Loucy (cell line): Measurements from ENCODE around the gene FGF14.

Source experiments
- H2AFZ ChIP-seq: fragments of 200-600 bp; sonication (generic); 2 replicates; pipeline ENCODE4 v1.6.0; 2016; ENCODE audit warnings: antibody characterized with exemption, mild to moderate bottlenecking, low read length, moderate library complexity
- H3F3A ChIP-seq: fragments of 200-600 bp; 2 replicates; pipeline ENCODE4 v1.6.0; 2016; ENCODE audit warnings: antibody characterized with exemption, low read depth, mild to moderate bottlenecking
- H3K27me3 ChIP-seq: fragments of 200-600 bp; sonication (generic); 2 replicates; pipeline ENCODE4 v1.6.1; 2014; ENCODE audit warnings: low read length, mild to moderate bottlenecking; ENCODE audit not compliant: insufficient read depth, poor library complexity, severe bottlenecking
- H3K36me3 ChIP-seq: fragments of 200-600 bp; sonication (generic); 2 replicates; pipeline ENCODE4 v1.6.1; 2016; ENCODE audit warnings: low read length; ENCODE audit not compliant: insufficient read depth
- H3K4me1 ChIP-seq: fragments of 200-600 bp; sonication (generic); 2 replicates; pipeline ENCODE4 v1.5.1; 2014; ENCODE audit warnings: low read length, mild to moderate bottlenecking; ENCODE audit not compliant: insufficient read depth, poor library complexity, severe bottlenecking
- H3K4me2 ChIP-seq: fragments of 200-600 bp; sonication (generic); 2 replicates; pipeline ENCODE4 v1.6.0; 2014; ENCODE audit warnings: antibody characterized with exemption, low read length, low read depth, mild to moderate bottlenecking; ENCODE audit not compliant: poor library complexity, severe bottlenecking
- H3K4me3 ChIP-seq: fragments of 200-600 bp; sonication (generic); 2 replicates; pipeline ENCODE4 v1.5.1; 2014; ENCODE audit warnings: low read length, mild to moderate bottlenecking, mixed read lengths; ENCODE audit not compliant: poor library complexity, severe bottlenecking
- H3K79me2 ChIP-seq: fragments of 200-600 bp; sonication (generic); 2 replicates; pipeline ENCODE4 v1.6.1; 2014; ENCODE audit warnings: low read length; ENCODE audit not compliant: insufficient read depth
- H3K9ac ChIP-seq: fragments of 200-600 bp; sonication (generic); 2 replicates; pipeline ENCODE4 v1.6.0; 2014; ENCODE audit warnings: mild to moderate bottlenecking, low read depth, low read length, moderate library complexity; ENCODE audit not compliant: poor library complexity, severe bottlenecking
- H3K9me2 ChIP-seq: fragments of 200-600 bp; sonication (generic); replicated peaks from 2 replicates; pipeline ENCODE4 v1.6.1; 2016; ENCODE audit warnings: low read depth, low read length, mixed read lengths
- H3K9me3 ChIP-seq: fragments of 200-600 bp; sonication (generic); 2 replicates; pipeline ENCODE4 v1.6.1; 2014; ENCODE audit warnings: mild to moderate bottlenecking, antibody characterized with exemption, low read length, low read depth; ENCODE audit not compliant: insufficient read depth
- H4K20me1 ChIP-seq: fragments of 200-600 bp; sonication (generic); 2 replicates; pipeline ENCODE4 v1.6.0; 2014; ENCODE audit warnings: antibody characterized with exemption, low read length, mild to moderate bottlenecking; ENCODE audit not compliant: insufficient read depth, poor library complexity, severe bottlenecking
- CTCF ChIP-seq: fragments of 200-600 bp; sonication (generic); conservative IDR thresholded peaks from 2 replicates; pipeline ENCODE4 v1.5.1; 2014; ENCODE audit warnings: mild to moderate bottlenecking, antibody characterized with exemption, low read length
- EZH2phosphoT487 ChIP-seq: fragments of 200-600 bp; IDR thresholded peaks from 2 replicates; pipeline ENCODE4 v1.6.1; 2018; ENCODE audit warnings: antibody characterized with exemption, mild to moderate bottlenecking, moderate library complexity, borderline replicate concordance

Gene FGF14

GRCh38 chr13:102033386-102033785 is 368.5 kb downstream of the FGF14 start:
- TF ChIP-seq CTCF (no peak), EZH2phosphoT487 (no peak)
- H3K4me3 ChIP-seq: no peak overlapping the region
- no peaks in the 10 kb centered on the region for H3K27me3 ChIP-seq
- H3K4me2 ChIP-seq: no peak overlapping the region
- H3K36me3 ChIP-seq: no peaks in the 10 kb centered on the region
- H3F3A ChIP-seq: no peaks in the 10 kb centered on the region
- H3K9ac ChIP-seq: no peak overlapping the region
- no peak overlapping the region for H2AFZ ChIP-seq
- no peaks in the 10 kb centered on the region for H4K20me1 ChIP-seq
- H3K9me2 ChIP-seq: no peaks in the 10 kb centered on the region
- H3K79me2 ChIP-seq: no peaks in the 10 kb centered on the region
- no peaks in the 10 kb centered on the region; the same call in 1 of the 2 replicates for H3K9me3 ChIP-seq
- H3K4me1 ChIP-seq: no peaks in the 10 kb centered on the region

- H3F3A ChIP-seq: no peaks in the 10 kb centered on the region
- H3K4me3 ChIP-seq: no peak overlapping the region
- no peaks in the 10 kb centered on the region for H3K9me3 ChIP-seq
- no peaks in the 10 kb centered on the region for H3K79me2 ChIP-seq
- no peak for TF ChIP-seq CTCF
- TF ChIP-seq EZH2phosphoT487: no peak
- no peak overlapping the region for H3K9ac ChIP-seq
- no peaks in the 10 kb centered on the region for H3K36me3 ChIP-seq
- no peaks in the 10 kb centered on the region for H3K9me2 ChIP-seq
- H3K4me1 ChIP-seq: no peaks in the 10 kb centered on the region
- H3K4me2 ChIP-seq: no peak overlapping the region
- H3K27me3 ChIP-seq: no peaks in the 10 kb centered on the region
- no peaks in the 10 kb centered on the region for H4K20me1 ChIP-seq
- no peak overlapping the region for H2AFZ ChIP-seq
Observed at GRCh38 chr13:102028868-102029267, 373.0 kb downstream of the FGF14 start.

- no peak overlapping the region for H3K9ac ChIP-seq
- no peaks in the 10 kb centered on the region for H3K4me1 ChIP-seq
- H4K20me1 ChIP-seq: no peaks in the 10 kb centered on the region
- H2AFZ ChIP-seq: no peak overlapping the region
- no peaks in the 10 kb centered on the region for H3K79me2 ChIP-seq
- H3K4me2 ChIP-seq: no peak overlapping the region
- H3K27me3 ChIP-seq: no peaks in the 10 kb centered on the region
- no peak overlapping the region for H3K4me3 ChIP-seq
- no peaks in the 10 kb centered on the region for H3K36me3 ChIP-seq
- TF ChIP-seq EZH2phosphoT487 (no peak), CTCF (no peak)
- no peaks in the 10 kb centered on the region for H3K9me3 ChIP-seq
- no peaks in the 10 kb centered on the region for H3F3A ChIP-seq
- no peaks in the 10 kb centered on the region for H3K9me2 ChIP-seq
Observed at GRCh38 chr13:102028206-102028605, 373.6 kb downstream of the FGF14 start.
